Stimulated activated naive B cell treated with anti-CD40 and anti-IgM and Interleukin-4, amounts not matched to agents 10 μg/mL and 1 μg/mL and 100 μg/mL, for 72 hours (primary cell): ENCODE measurements around the gene PNPLA5.

Experiments used
- ATAC-seq, 2 donors: fragments of 150-1000 bp; cut with Tn5 transposase; replicated peaks; 2 replicates each; pipeline ENCODE4 v1.10.0; 2021; ENCODE audit warnings: moderate library complexity in 1 of 2
- DNase-seq: peaks from one replicate; pipeline ENCODE4 v3.0.0; 2021
- H3K27ac Mint-ChIP-seq: one replicate; pipeline ENCODE4 v1.8.0; 2022; ENCODE audit warnings: mild to moderate bottlenecking, mixed read lengths
- H3K27me3 Mint-ChIP-seq, 2 donors: one replicate each; pipeline ENCODE4 v1.8.0; 2022; ENCODE audit warnings: mixed read lengths in 2 of 2
- H3K36me3 Mint-ChIP-seq, 2 donors: one replicate each; pipeline ENCODE4 v1.8.0; 2022; ENCODE audit warnings: mixed read lengths in 2 of 2, mild to moderate bottlenecking in 1 of 2
- H3K4me1 Mint-ChIP-seq, 2 donors: one replicate each; pipeline ENCODE4 v1.8.0; 2022; ENCODE audit warnings: mixed read lengths in 2 of 2, mild to moderate bottlenecking in 1 of 2
- H3K4me3 Mint-ChIP-seq, 2 donors: one replicate each; pipeline ENCODE4 v1.8.0; 2022; ENCODE audit warnings: mild to moderate bottlenecking in 2 of 2, mixed read lengths in 2 of 2, moderate library complexity in 1 of 2
- H3K9me3 Mint-ChIP-seq, 2 donors: one replicate each; pipeline ENCODE4 v1.8.0; 2022; ENCODE audit warnings: mixed read lengths in 2 of 2, mild to moderate bottlenecking in 1 of 2

The PNPLA5 gene

DNA sequence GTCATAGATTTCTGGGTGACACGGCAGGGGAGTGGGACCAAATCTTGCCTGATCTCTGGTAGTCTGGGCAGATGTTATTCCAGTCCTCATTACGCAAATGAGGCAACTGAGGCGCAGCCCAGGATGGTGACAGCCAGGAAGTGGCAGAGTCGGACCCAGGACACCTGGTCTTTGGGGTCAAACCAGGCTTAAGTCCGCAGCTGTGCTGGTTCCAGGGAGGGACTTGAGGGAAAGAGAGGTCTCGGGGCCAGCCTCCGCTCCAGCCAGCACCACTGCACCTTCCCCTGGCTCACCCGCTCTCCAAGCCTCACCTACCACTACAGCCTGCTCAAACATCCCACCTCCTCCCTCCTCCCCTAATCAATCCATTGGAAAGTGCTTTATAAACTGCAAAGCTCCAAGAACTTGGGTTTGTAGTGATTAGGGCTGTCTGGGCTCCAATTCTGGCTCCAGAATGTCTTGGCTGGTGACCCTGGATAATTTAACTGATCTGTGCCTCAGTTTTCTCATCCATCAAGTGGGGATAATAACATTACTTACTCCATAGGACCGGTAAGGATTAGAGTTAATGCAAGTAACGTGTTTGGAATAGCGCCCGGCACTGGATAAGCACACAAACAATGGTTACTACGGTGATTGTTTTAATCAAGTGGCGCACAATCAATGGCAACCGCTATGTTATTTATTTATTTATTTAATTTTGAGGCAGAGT lies 526 bp upstream of the PNPLA5 start:
- DNase-seq = no peak
- H3K27me3 Mint-ChIP-seq = peaks cover 44 to 69% of the 10 kb centered on the region in 2 donors
- H3K27ac Mint-ChIP-seq = no peak overlapping the region
- H3K4me1 Mint-ChIP-seq = peaks cover 3 to 8% of the 10 kb centered on the region in 2 donors
- ATAC-seq = no peak
- no peak overlapping the region for H3K4me3 Mint-ChIP-seq
- no peaks in the 10 kb centered on the region for H3K9me3 Mint-ChIP-seq
- H3K36me3 Mint-ChIP-seq = no peaks in the 10 kb centered on the region

DNA sequence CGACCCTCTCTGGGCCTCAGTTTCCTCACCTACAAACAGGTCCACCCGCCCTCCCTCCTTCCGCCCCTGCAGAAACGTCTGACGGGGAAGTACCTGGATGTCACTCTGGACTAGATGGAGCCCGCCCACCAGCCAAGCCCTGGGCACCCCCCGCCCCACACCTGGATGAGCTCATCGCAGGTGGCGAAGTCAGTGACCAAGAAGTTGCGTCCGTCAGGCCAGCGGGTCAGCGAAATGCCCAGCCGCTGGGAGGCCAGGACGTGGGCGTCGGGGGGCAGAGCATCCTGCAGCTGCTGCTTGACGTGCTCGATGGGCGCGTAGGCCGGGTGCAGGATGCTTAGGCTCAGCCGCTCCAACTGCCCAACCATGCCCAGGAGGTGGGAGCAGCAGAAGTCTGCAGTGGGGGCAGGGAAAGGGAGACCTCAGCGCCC lies 897 bp downstream of the PNPLA5 start:
- Mint-ChIP-seq H3K9me3 (no peaks in the 10 kb centered on the region), H3K27me3 (peaks cover 45 to 77% of the 10 kb centered on the region in 2 donors), H3K36me3 (no peaks in the 10 kb centered on the region), H3K27ac (no peak overlapping the region), H3K4me3 (no peak overlapping the region), H3K4me1 (peaks cover 3 to 8% of the 10 kb centered on the region in 2 donors)
- DNase-seq = no peak
- no peak for ATAC-seq

DNA sequence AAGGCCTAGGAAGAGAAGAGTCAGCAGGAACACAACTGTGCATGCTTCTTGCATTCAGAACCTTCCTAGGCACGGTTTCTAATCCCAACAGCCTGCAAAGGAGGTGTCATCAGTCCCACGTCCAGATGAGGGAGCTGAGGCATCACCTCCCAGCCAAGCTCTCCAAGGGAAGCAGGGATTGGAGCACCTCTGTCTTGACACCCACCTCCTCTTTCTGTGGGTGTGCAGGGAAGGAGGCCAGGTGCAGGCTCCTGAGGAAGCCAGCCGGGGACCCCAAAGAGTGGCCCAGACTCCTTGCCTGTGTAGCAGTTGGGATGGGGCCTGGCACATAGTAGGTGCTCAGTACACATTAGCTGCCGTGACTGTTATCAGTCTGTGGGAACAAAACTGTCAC lies 2.0 kb downstream of the PNPLA5 start:
- Mint-ChIP-seq H3K4me3 (no peak overlapping the region), H3K4me1 (peaks cover 5 to 9% of the 10 kb centered on the region in 2 donors), H3K27me3 (peaks cover 51 to 83% of the 10 kb centered on the region in 2 donors), H3K36me3 (no peaks in the 10 kb centered on the region), H3K27ac (no peak overlapping the region), H3K9me3 (peaks cover 0 to 1% of the 10 kb centered on the region in 2 donors)
- ATAC-seq (no peak), DNase-seq (no peak)

DNA sequence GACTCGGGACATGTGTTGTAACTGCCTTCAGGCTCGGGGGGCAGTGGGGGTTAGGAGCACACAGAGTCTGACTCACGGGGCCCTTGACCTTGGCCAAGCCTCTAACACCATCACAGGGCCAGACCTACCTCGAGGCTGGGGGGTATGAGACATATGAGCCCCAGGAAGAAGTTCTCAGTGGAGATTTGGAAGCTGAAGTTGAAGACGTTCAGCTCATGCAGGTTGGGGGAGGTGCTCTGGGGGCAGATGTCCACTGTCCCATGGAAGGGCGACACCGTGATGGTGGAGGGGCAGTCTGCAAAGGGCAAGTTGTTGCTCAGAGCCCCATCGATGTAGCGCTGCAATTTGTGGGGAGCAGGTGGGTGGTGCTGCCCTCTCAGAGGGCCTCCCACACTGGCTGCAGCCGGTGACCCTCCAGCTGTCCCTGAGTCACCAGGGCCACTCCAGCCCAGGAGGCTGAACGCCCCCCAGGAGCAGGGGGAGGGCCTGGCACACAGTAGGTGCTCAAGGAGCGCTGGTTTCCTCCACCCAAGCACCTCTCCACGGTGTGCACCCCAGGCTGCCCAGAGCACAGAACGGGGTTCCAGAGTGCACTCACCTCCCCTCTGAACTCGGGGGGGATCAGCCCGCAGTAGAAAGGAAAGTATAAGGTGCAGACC lies 2.5 kb downstream of the PNPLA5 start:
- H3K27me3 Mint-ChIP-seq = peaks cover 54 to 86% of the 10 kb centered on the region in 2 donors
- peaks cover 8 to 12% of the 10 kb centered on the region in 2 donors for H3K4me1 Mint-ChIP-seq
- no peak for DNase-seq
- peaks cover 0 to 1% of the 10 kb centered on the region in 2 donors for H3K9me3 Mint-ChIP-seq
- no peak for ATAC-seq
- H3K27ac Mint-ChIP-seq = no peak overlapping the region
- no peak overlapping the region for H3K4me3 Mint-ChIP-seq
- no peaks in the 10 kb centered on the region for H3K36me3 Mint-ChIP-seq

DNA sequence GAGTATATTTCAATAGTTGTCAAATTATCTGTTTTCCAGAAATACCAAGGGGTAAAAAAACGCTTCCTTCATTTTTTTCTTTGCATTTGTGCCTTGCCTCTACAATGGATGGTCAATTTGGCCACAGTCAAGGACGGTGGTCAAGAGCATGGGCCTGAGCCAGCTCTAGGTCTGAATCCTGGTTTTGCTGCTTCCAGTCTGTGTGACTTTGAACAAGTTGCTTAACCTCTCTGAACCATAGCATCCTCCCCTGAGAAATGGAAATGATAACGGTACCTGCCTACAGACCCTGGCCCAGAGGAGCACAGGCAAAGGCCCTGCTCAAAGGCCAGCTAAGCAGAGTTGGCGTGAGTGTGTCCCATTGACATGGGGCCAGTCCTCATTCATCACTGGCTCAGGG lies 3.1 kb downstream of the PNPLA5 start:
- no peak for ATAC-seq
- Mint-ChIP-seq H3K4me3 (no peak overlapping the region), H3K4me1 (peaks cover 8 to 12% of the 10 kb centered on the region in 2 donors), H3K27me3 (peaks cover 51 to 82% of the 10 kb centered on the region in 2 donors), H3K9me3 (peaks cover 0 to 1% of the 10 kb centered on the region in 2 donors), H3K27ac (no peak overlapping the region), H3K36me3 (no peaks in the 10 kb centered on the region)
- DNase-seq = no peak

DNA sequence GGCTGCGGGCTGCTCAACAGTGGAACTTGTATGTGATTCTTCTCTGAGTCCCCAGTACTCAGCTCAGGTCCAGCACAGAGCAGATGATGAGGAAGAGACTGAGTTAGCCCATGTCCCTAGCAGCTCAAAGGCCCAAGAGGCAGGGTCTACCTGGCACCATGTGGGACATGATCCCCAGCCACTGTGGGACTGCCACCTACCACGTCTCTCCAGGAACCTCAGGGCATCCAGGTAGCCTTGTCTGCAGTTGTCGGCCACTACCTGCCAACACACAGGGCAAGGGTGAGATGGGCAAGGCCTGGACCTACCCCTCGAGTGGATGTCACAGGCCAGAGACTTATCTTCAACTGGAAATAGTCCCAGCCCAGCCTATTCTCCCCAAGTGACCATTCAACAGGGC lies 4.4 kb downstream of the PNPLA5 start:
- Mint-ChIP-seq H3K27ac (no peak overlapping the region), H3K9me3 (peaks cover 0 to 1% of the 10 kb centered on the region in 2 donors)

DNA sequence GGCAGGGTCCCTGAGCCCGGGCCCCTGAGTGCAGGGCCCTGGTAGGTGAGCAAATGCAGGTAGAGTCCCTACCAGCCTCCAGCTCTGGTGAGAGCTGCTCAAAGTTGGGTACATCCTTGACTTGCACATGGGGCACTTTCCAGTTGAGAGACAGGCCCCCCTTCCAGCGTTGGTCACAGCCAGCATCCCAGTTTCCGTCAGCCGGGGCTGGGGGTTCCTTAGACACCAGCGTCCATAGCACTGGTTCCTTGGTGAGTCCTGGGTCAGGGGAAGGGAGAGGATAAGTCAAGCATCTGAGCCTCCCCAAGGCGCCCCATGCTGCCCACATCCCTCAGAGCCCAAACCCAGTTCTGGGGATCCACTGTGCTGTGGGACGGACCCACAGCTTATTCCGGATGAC lies 5.6 kb downstream of the PNPLA5 start:
- ATAC-seq (no peak), DNase-seq (no peak)
- no peaks in the 10 kb centered on the region for H3K36me3 Mint-ChIP-seq
- H3K27ac Mint-ChIP-seq = no peak overlapping the region
- no peak overlapping the region for H3K4me3 Mint-ChIP-seq
- H3K27me3 Mint-ChIP-seq = peaks cover 41 to 64% of the 10 kb centered on the region in 2 donors
- H3K4me1 Mint-ChIP-seq = peaks cover 5 to 7% of the 10 kb centered on the region in 2 donors
- peaks cover 0 to 1% of the 10 kb centered on the region in 2 donors for H3K9me3 Mint-ChIP-seq

More for the DNA sequence above, 4.4 kb downstream of the PNPLA5 start:
- no peaks in the 10 kb centered on the region for H3K36me3 Mint-ChIP-seq
- no peak overlapping the region for H3K4me3 Mint-ChIP-seq
- no peak for ATAC-seq
- peaks cover 45 to 75% of the 10 kb centered on the region in 2 donors for H3K27me3 Mint-ChIP-seq
- peaks cover 8 to 12% of the 10 kb centered on the region in 2 donors for H3K4me1 Mint-ChIP-seq
- DNase-seq = no peak

DNA sequence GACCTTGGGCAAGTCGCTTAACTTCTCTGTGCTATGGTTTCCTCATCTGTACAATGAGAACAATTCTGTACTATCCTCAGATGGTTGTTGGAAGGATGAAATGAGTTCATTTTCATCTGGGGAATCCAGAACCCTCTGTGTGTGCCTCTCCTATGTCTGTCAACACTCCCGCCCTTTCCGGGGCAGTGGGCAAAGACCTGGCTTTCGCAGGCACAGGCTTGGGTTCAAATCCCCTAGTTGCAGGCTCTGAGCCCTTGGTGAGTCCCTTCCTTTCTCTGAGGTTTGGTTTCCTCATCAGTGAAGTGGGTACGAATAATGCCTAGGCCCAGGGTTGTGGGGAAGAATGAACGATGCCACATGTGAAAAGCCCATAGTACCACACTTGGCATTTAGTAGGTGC lies 6.0 kb downstream of the PNPLA5 start:
- no peaks in the 10 kb centered on the region for H3K36me3 Mint-ChIP-seq
- no peak for ATAC-seq
- peaks cover 4% of the 10 kb centered on the region in 2 donors for H3K4me1 Mint-ChIP-seq
- H3K27me3 Mint-ChIP-seq = peaks cover 41 to 62% of the 10 kb centered on the region in 2 donors
- peaks cover 0 to 1% of the 10 kb centered on the region in 2 donors for H3K9me3 Mint-ChIP-seq
- no peak overlapping the region for H3K4me3 Mint-ChIP-seq
- DNase-seq = no peak
- H3K27ac Mint-ChIP-seq = no peak overlapping the region

DNA sequence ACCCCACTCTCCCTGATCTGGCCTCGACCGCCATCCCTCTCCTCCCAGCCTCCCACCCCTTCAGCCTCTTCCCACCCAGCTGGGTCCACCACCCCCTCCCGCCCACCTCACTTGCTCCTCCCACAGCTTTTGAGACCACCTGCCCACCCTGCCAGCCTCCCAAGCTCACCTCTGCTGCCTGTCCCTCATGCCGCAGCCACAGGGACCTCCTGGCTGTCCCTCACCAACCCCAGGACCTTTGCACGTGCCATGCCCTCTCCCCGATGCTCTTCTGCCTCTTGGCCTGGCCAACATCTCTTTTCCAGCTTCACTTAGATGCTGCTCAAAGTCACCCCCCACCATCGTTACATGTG lies 6.5 kb downstream of the PNPLA5 start:
- DNase-seq (no peak), ATAC-seq (no peak)
- H3K9me3 Mint-ChIP-seq = peaks cover 0 to 1% of the 10 kb centered on the region in 2 donors
- H3K4me1 Mint-ChIP-seq = peaks cover 4% of the 10 kb centered on the region in 2 donors
- H3K36me3 Mint-ChIP-seq = no peaks in the 10 kb centered on the region
- H3K27ac Mint-ChIP-seq = no peak overlapping the region
- no peak overlapping the region for H3K4me3 Mint-ChIP-seq
- peaks cover 45 to 62% of the 10 kb centered on the region in 2 donors for H3K27me3 Mint-ChIP-seq

DNA sequence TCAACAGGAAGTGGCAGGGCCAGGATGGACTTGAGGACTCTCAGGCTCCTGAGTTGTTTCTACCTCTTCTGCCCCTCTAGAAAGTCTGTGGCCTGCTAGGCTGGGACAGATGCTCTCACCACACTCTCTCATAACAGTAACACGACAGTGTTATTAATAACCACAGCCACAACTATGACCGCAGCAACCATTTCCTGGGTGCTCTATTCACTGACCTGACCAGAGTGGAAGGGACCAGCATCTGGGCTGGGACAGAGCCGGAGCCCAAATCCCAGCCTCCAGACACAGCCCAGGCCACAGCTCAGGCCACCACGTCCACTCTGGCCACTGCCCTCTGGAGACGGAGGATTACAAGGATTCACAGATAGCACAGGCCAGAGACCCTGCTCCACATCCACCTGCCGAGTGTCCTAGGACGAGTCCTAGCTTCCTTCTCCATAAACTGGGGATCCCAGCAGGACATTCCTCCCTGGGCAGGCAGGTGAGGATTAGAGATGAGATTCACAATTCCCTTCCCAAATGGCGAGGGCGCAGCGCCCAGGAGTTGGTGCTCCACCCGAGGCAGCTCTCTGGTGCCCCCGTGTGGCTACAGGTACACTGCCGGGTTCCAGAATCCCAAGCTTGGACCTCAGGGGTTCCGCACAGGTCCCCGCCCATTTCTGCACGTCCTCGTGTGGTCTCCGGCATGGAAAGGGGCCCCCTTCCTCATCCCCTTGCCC lies 7.1 kb downstream of the PNPLA5 start:
- H3K4me3 Mint-ChIP-seq = no peak overlapping the region
- peaks cover 0 to 1% of the 10 kb centered on the region in 2 donors for H3K9me3 Mint-ChIP-seq
- peaks cover 46 to 62% of the 10 kb centered on the region in 2 donors for H3K27me3 Mint-ChIP-seq
- no peak overlapping the region for H3K27ac Mint-ChIP-seq
- H3K36me3 Mint-ChIP-seq = no peaks in the 10 kb centered on the region
- peak; percentile 32 for DNase-seq
- ATAC-seq = peak; percentile 51 to 61
- H3K4me1 Mint-ChIP-seq = peaks cover 4% of the 10 kb centered on the region in 2 donors

DNA sequence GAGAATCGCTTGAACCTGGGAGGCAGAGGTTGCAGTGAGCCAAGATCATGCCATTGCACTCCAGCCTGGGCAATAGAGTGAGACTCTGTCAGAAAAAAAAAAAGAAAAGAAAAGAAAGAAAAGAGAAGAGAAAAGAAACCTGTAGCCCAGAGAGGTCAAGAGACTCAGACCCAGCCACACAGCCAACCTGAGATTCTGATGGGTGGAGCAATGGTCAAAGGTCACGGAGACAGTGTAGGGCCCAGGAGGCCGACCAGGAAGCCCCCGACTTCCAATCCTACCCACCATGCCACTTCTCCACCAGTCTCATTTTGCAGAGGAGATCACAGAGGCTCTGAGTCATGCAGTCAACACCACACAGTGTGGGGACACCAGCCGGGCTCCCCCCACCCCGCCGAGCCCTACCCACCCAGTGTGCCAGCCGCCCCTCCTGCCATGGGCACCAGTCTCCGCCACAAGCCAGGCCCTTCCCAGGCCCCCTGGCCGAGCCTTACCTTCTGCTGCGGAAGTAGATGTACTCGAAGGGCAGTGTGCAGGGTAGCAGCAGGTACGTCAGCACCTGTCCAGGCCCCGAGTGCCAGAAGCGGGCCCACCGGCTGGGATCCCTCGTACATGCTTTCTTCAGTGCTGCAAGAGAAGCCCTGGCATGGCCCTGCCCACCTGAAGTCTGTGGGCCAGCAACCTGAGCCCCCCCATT lies 7.9 kb downstream of the PNPLA5 start:
- Mint-ChIP-seq H3K9me3 (peaks cover 0 to 1% of the 10 kb centered on the region in 2 donors), H3K4me1 (peaks cover 4% of the 10 kb centered on the region in 2 donors), H3K27me3 (peaks cover 44 to 59% of the 10 kb centered on the region in 2 donors), H3K36me3 (no peaks in the 10 kb centered on the region), H3K27ac (no peak overlapping the region), H3K4me3 (no peak overlapping the region)
- DNase-seq (no peak), ATAC-seq (no peak)

DNA sequence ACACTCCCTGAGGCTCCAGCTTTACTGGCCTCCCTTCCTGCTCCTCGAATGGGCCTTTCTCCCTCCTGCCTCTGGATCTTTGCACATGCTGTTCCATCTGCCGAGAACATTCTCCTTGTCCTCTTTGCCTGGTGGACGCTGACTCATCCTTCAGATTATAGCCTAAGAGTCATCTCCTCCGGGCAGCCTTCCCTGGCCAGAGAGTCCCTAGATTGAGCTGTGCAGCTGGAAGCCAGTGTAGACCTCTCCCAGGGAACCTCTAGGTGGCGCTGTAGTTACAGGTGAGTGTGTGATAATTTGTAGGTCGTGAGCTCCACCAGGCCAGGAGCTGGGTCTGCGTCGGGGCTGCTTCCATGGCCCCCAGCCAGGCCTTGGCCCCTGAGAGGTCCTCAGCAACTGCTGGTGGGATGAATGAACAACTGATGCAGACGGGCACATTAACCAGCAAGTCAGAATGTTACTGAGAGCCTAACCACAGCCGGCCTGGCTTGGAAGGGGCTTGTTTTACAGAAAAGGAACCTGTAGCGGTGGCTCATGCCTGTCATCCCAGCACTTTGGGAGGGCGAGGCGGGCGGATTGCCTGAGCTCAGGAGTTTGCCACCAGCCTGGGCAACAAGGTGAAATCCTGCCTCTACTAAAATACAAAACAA lies 8.7 kb downstream of the PNPLA5 start:
- Mint-ChIP-seq H3K27ac (no peak overlapping the region), H3K4me1 (peaks cover 4% of the 10 kb centered on the region in 2 donors), H3K9me3 (peaks cover 0 to 1% of the 10 kb centered on the region in 2 donors), H3K4me3 (no peak overlapping the region), H3K36me3 (no peaks in the 10 kb centered on the region), H3K27me3 (peaks cover 43 to 56% of the 10 kb centered on the region in 2 donors)
- peak; percentile 81 to 84 for ATAC-seq
- peak; percentile 31 for DNase-seq

DNA sequence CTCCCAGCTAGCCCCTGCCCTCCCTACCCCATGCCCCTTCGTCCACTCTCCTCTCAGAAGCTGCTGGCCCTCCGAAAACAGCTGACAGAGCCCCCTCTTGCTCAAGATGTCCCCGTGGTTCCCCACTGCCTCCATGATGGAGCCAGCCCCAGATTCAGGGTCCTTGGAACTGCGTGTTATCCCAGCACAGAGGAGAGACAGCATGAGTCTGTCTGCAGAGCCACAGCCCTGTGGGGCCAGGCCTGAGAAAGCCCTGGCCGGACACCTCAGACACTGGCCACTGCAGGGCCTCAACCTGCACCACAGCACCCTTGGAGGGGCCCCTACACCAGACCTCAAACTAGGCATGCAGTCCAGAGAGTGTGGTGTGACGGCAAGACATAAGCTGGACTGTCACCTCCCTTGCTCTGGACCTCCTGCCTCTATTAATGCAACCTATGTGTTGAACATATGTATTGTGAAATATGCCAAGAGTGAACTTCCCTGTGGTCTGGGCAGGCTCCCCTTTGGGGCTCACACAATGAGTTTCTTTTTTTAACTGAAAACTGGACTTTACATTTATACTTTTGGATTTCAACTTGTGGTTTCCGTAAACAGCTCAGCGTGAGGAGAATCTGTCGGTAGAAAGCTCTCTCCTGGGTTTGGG lies 9.6 kb downstream of the PNPLA5 start:
- H3K4me1 Mint-ChIP-seq = peaks cover 4% of the 10 kb centered on the region in 2 donors
- H3K36me3 Mint-ChIP-seq = no peaks in the 10 kb centered on the region
- no peak overlapping the region for H3K27ac Mint-ChIP-seq
- no peak for DNase-seq
- ATAC-seq = no peak
- peaks cover 48 to 60% of the 10 kb centered on the region in 2 donors for H3K27me3 Mint-ChIP-seq
- H3K4me3 Mint-ChIP-seq = no peak overlapping the region
- H3K9me3 Mint-ChIP-seq = peaks cover 0 to 1% of the 10 kb centered on the region in 2 donors
